Activated CD8-positive, alpha-beta memory T cell treated with anti-CD3 and anti-CD28 coated beads for 24 hours (primary cell): ENCODE data around the gene SIX4.

Source experiments
- DNase-seq: peaks from one replicate; pipeline ENCODE4 v3.0.0-alpha.2; 2020

SIX4 gene

GRCh38 chr14:60721326-60722106 lies 2.6 kb downstream of the SIX4 start:
- peak; percentile 83 for DNase-seq

GRCh38 chr14:60720962-60721325 lies 3.2 kb downstream of the SIX4 start:
- DNase-seq: no peak

- DNase-seq: no peak
Observed at GRCh38 chr14:60720391-60720790, 3.8 kb downstream of the SIX4 start.

GRCh38 chr14:60713513-60713912 lies 10.6 kb downstream of the SIX4 start:
- no peak for DNase-seq

- no peak for DNase-seq
Observed at GRCh38 chr14:60710494-60710893, 13.7 kb downstream of the SIX4 start.

- DNase-seq: no peak
Observed at GRCh38 chr14:60707858-60708257, 16.3 kb downstream of the SIX4 start.

- DNase-seq: no peak
Observed at GRCh38 chr14:60705100-60705499, 19.1 kb downstream of the SIX4 start.

GRCh38 chr14:60700598-60700997 lies 23.6 kb downstream of the SIX4 start:
- no peak for DNase-seq

- no peak for DNase-seq
Observed at GRCh38 chr14:60695327-60695726, 28.8 kb downstream of the SIX4 start.

- DNase-seq: no peak
Observed at GRCh38 chr14:60691383-60692113, 32.6 kb downstream of the SIX4 start.

GRCh38 chr14:60686865-60687264 lies 37.3 kb downstream of the SIX4 start:
- no peak for DNase-seq

- no peak for DNase-seq
Observed at GRCh38 chr14:60684203-60684602, 39.9 kb downstream of the SIX4 start.

- no peak for DNase-seq
Observed at GRCh38 chr14:60681271-60681670, 42.9 kb downstream of the SIX4 start.

GRCh38 chr14:60680511-60680910 lies 43.6 kb downstream of the SIX4 start:
- no peak for DNase-seq

- no peak for DNase-seq
Observed at GRCh38 chr14:60679566-60680258, 44.4 kb downstream of the SIX4 start.

- no peak for DNase-seq
Observed at GRCh38 chr14:60677701-60678100, 46.5 kb downstream of the SIX4 start.

GRCh38 chr14:60670989-60671388 lies 53.2 kb downstream of the SIX4 start:
- DNase-seq: no peak

- no peak for DNase-seq
Observed at GRCh38 chr14:60668431-60669112, 55.6 kb downstream of the SIX4 start.

- no peak for DNase-seq
Observed at GRCh38 chr14:60665177-60665550, 59.0 kb downstream of the SIX4 start.

GRCh38 chr14:60662982-60663381 lies 61.2 kb downstream of the SIX4 start:
- DNase-seq: no peak

- no peak for DNase-seq
Observed at GRCh38 chr14:60661721-60662120, 62.4 kb downstream of the SIX4 start.
